RWPE2 (cell line): ENCODE measurements around the gene CNPY1.

Experiments
- ATAC-seq: fragments of 200-7000 bp; cut with Tn5 transposase; 3 replicates; pipeline ENCODE4 v1.9.1; 2021; ENCODE audit warnings: low read depth
- DNase-seq: peaks from one replicate; pipeline ENCODE4 v3.0.0-alpha.2; 2020; ENCODE audit warnings: low spot score
- H3K27ac ChIP-seq: fragments of 450-650 bp; 2 replicates; pipeline ENCODE4 v1.5.1; 2017; ENCODE audit warnings: mild to moderate bottlenecking; ENCODE audit not compliant: poor library complexity, severe bottlenecking
- H3K27me3 ChIP-seq: fragments of 250-450 bp; sonication (Bioruptor Pico); 2 replicates; pipeline ENCODE4 v1.5.1; 2021; ENCODE audit warnings: mild to moderate bottlenecking, moderate library complexity; ENCODE audit not compliant: insufficient read depth, poor library complexity, severe bottlenecking
- H3K36me3 ChIP-seq: fragments of 250-450 bp; sonication (Bioruptor Pico); 2 replicates; pipeline ENCODE4 v1.5.1; 2020; ENCODE audit warnings: low read depth, mild to moderate bottlenecking, moderate library complexity
- H3K4me1 ChIP-seq: fragments of 250-450 bp; sonication (Bioruptor Pico); 2 replicates; pipeline ENCODE4 v1.5.1; 2021; ENCODE audit warnings: mild to moderate bottlenecking, moderate library complexity; ENCODE audit not compliant: insufficient read depth, poor library complexity, severe bottlenecking
- H3K4me3 ChIP-seq: fragments of 250-450 bp; sonication (Bioruptor Pico); 2 replicates; pipeline ENCODE4 v1.5.1; 2021; ENCODE audit warnings: mild to moderate bottlenecking, moderate library complexity; ENCODE audit not compliant: severe bottlenecking
- H3K9me3 ChIP-seq: fragments of 250-450 bp; sonication (Bioruptor Pico); 2 replicates; pipeline ENCODE4 v1.5.1; 2021; ENCODE audit warnings: mild to moderate bottlenecking, moderate library complexity; ENCODE audit not compliant: severe bottlenecking
- TF ChIP-seq, protein P1 (sequence below): fragments of 450-650 bp; IDR thresholded peaks from one replicate; pipeline ENCODE4 v1.5.1; 2017; ENCODE audit warnings: mild to moderate bottlenecking, moderate library complexity; ENCODE audit not compliant: poor library complexity, severe bottlenecking

CNPY1 gene

DNA sequence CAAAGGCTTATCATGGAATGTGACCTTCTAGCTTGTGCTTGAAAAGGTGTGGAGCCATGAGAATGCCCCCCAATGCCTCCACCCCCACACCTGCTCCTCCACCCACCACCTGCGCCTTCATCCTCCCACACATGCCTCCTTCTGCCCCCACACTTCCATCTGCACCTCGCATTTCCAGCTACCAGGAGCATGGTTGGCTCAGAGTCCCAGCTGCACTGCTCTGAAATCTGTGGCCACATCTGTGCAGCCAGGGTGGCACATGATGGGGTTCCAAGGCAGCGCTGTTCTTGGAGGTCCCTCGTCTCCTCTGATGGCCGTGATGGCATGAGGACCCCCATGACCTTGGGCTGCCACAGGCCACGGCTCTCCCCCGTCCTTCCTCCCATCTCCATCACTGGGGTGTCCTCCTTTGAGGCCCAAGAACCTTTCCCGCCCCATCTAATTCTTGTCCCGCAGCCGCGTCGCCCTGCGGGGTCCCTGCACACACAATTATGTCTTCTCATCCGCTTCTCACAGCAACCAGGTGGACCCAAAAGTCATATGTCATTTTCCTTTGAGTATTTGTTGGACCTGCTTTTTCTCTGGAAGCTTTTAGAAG is 40.6 kb upstream of the CNPY1 start:
- H3K4me1 ChIP-seq: peaks cover 9% of the 10 kb centered on the region
- DNase-seq: peak; percentile 32
- ATAC-seq: no peak
- H3K27ac ChIP-seq: no peak overlapping the region
- no peaks in the 10 kb centered on the region for H3K36me3 ChIP-seq
- TF ChIP-seq, protein P1, sequence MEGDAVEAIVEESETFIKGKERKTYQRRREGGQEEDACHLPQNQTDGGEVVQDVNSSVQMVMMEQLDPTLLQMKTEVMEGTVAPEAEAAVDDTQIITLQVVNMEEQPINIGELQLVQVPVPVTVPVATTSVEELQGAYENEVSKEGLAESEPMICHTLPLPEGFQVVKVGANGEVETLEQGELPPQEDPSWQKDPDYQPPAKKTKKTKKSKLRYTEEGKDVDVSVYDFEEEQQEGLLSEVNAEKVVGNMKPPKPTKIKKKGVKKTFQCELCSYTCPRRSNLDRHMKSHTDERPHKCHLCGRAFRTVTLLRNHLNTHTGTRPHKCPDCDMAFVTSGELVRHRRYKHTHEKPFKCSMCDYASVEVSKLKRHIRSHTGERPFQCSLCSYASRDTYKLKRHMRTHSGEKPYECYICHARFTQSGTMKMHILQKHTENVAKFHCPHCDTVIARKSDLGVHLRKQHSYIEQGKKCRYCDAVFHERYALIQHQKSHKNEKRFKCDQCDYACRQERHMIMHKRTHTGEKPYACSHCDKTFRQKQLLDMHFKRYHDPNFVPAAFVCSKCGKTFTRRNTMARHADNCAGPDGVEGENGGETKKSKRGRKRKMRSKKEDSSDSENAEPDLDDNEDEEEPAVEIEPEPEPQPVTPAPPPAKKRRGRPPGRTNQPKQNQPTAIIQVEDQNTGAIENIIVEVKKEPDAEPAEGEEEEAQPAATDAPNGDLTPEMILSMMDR: no peak
- no peaks in the 10 kb centered on the region for H3K9me3 ChIP-seq
- no peaks in the 10 kb centered on the region for H3K27me3 ChIP-seq
- H3K4me3 ChIP-seq: no peak overlapping the region

GRCh38 chr7:155585951-155586350 is 39.6 kb upstream of the CNPY1 start:
- Histone ChIP-seq H3K36me3 (no peaks in the 10 kb centered on the region), H3K27me3 (no peaks in the 10 kb centered on the region), H3K27ac (no peak overlapping the region), H3K9me3 (no peaks in the 10 kb centered on the region), H3K4me3 (no peak overlapping the region), H3K4me1 (peaks cover 13% of the 10 kb centered on the region)
- DNase-seq (no peak), ATAC-seq (no peak)
- TF ChIP-seq, protein P1: no peak

DNA sequence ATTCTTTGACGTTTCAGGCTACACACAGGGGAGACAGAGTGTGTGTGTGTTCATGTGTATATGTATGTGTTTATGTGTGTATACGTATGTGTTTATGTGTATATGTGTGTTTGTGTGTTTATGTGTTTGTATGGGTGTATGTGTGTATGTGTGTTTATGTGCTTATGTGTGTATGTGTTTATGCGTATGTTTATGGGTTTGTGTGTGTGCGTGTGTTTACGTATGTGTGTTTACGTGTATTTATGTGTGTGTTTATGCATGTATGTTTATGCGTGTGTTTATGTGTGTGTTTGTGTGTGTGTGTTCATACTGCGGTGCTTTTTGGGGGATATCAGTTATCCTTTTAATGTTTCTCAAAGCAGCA is 39.2 kb upstream of the CNPY1 start:
- no peaks in the 10 kb centered on the region for H3K9me3 ChIP-seq
- peaks cover 12% of the 10 kb centered on the region for H3K4me1 ChIP-seq
- no peak overlapping the region for H3K27ac ChIP-seq
- no peaks in the 10 kb centered on the region for H3K27me3 ChIP-seq
- no peak for ATAC-seq
- DNase-seq: no peak
- H3K4me3 ChIP-seq: no peak overlapping the region
- H3K36me3 ChIP-seq: no peaks in the 10 kb centered on the region
- TF ChIP-seq, protein P1: no peak

DNA sequence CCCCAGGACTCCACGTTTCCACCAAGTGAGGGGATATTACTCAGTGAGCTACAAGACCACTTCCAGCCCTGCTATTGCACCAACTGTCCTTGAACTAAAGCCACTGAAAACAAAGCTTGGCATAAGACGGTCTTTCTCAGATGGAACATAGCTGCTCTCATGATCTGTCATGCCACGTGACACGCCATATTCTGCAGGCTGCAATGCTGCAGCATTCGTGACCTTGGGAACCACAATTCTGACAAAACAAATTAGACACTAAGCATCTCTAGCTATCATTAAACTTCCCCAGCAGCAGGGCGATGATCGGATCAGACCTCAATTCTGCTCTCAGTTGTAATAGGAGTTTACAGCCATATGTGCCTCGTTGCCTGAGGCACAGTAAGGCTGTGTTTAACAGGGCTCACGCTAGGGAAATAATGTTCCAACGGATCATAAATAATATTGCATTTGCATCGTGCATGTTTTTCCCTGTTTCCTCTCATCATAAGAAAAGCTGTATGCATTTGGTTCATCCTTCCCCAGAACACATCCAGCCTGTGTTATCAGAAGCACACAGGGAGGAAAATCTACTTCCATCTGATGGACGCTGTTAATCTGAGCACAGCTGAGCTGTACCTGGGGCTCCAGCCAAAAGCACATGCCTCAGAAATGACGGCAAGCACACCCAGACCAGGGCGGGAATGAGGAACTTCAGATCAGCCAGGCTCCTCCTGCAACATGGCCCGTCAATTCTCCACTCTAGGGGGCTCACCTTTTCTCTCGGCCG is 38.6 kb upstream of the CNPY1 start:
- Histone ChIP-seq H3K9me3 (no peaks in the 10 kb centered on the region), H3K4me1 (peaks cover 11% of the 10 kb centered on the region), H3K4me3 (no peak overlapping the region), H3K36me3 (no peaks in the 10 kb centered on the region), H3K27ac (no peak overlapping the region), H3K27me3 (no peaks in the 10 kb centered on the region)
- TF ChIP-seq, protein P1: no peak
- no peak for DNase-seq
- peak; percentile 60 for ATAC-seq

DNA sequence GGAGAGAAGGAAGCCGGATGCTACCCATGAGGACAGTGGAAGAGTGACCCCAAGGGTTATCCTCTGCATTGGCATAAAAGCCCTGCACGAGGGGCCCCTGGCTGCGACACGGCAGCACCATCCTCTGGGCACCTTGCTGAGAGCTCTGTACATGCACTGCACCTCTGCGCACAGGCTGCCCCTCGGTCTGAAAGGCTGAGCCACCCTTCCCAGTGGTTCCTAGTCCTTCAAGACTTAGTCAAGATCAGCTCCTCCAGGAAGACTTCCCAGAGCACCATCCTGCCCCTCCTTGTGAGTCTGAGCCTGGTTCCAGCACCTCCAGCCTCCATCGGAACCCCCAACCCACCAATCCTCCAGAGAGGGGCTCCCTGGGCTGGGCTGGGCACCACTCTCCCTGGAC is 37.9 kb upstream of the CNPY1 start:
- Histone ChIP-seq H3K4me3 (no peak overlapping the region), H3K27me3 (no peaks in the 10 kb centered on the region), H3K36me3 (no peaks in the 10 kb centered on the region), H3K9me3 (no peaks in the 10 kb centered on the region), H3K27ac (no peak overlapping the region), H3K4me1 (peaks cover 11% of the 10 kb centered on the region)
- DNase-seq (no peak), ATAC-seq (no peak)
- TF ChIP-seq, protein P1: no peak
